H9 (cell line): ENCODE measurements around the gene CPNE7. TPM values are rescaled to one million over a fixed set of nuclear protein-coding genes. Genes with fewer than 3 reads are reported as not detected.

Source experiments
- DNase-seq: peaks from one replicate; pipeline ENCODE4 v3.0.0-alpha.2; 2017
- H2AFZ ChIP-seq: one replicate; pipeline ENCODE4 v1.6.1; 2013; ENCODE audit warnings: mild to moderate bottlenecking, low read length, control low read depth, moderate library complexity
- H2AK5ac ChIP-seq: 2 replicates; pipeline ENCODE4 v1.6.1; 2013; ENCODE audit warnings: low read length, control low read depth, mixed read lengths; ENCODE audit not compliant: insufficient read length
- H2BK120ac ChIP-seq: one replicate; pipeline ENCODE4 v1.6.1; 2013; ENCODE audit warnings: low read depth, mild to moderate bottlenecking, low read length, control low read depth, inconsistent platforms; ENCODE audit not compliant: poor library complexity, severe bottlenecking
- H2BK12ac ChIP-seq: 2 replicates; pipeline ENCODE4 v1.6.1; 2013; ENCODE audit warnings: low read length, control low read depth, mixed read lengths, low read depth; ENCODE audit not compliant: insufficient read length
- H2BK15ac ChIP-seq: 2 replicates; pipeline ENCODE4 v1.6.1; 2013; ENCODE audit warnings: low read depth, low read length, control low read depth
- H2BK20ac ChIP-seq: one replicate; pipeline ENCODE4 v1.6.1; 2013; ENCODE audit warnings: low read depth, mild to moderate bottlenecking, low read length, control low read depth, inconsistent platforms; ENCODE audit not compliant: poor library complexity, severe bottlenecking
- H2BK5ac ChIP-seq: 2 replicates; pipeline ENCODE4 v1.6.1; 2013; ENCODE audit warnings: low read length, control low read depth, mixed read lengths; ENCODE audit not compliant: insufficient read length
- H3K14ac ChIP-seq: 2 replicates; pipeline ENCODE4 v1.6.1; 2013; ENCODE audit warnings: low read length, control low read depth; ENCODE audit not compliant: insufficient read depth
- H3K18ac ChIP-seq: 2 replicates; pipeline ENCODE4 v1.6.1; 2013; ENCODE audit warnings: low read depth, mild to moderate bottlenecking, mixed read lengths, low read length, control low read depth; ENCODE audit not compliant: insufficient read length
- H3K23ac ChIP-seq: 2 replicates; pipeline ENCODE4 v1.6.1; 2013; ENCODE audit warnings: low read length, control low read depth, mixed read lengths, low read depth; ENCODE audit not compliant: insufficient read length
- H3K23me2 ChIP-seq: 2 replicates; pipeline ENCODE4 v1.6.1; 2013; ENCODE audit warnings: low read depth, mild to moderate bottlenecking, mixed read lengths, low read length, control low read depth; ENCODE audit not compliant: insufficient read length, poor library complexity, severe bottlenecking
- H3K27ac ChIP-seq: 2 replicates; pipeline ENCODE4 v1.5.1; 2013; ENCODE audit warnings: low read length, control low read depth, mixed read lengths, low read depth; ENCODE audit not compliant: insufficient read length
- H3K27me3 ChIP-seq: 2 replicates; pipeline ENCODE4 v1.6.1; 2013; ENCODE audit warnings: low read length, control low read depth, inconsistent platforms; ENCODE audit not compliant: insufficient read depth
- H3K4ac ChIP-seq: 2 replicates; pipeline ENCODE4 v1.6.1; 2013; ENCODE audit warnings: low read depth, mild to moderate bottlenecking, control low read depth, inconsistent platforms, low read length, moderate library complexity
- H3K4me1 ChIP-seq: 2 replicates; pipeline ENCODE4 v1.6.1; 2013; ENCODE audit warnings: low read length, control low read depth, inconsistent platforms; ENCODE audit not compliant: insufficient read depth
- H3K4me2 ChIP-seq: 2 replicates; pipeline ENCODE4 v1.6.1; 2013; ENCODE audit warnings: low read length, control low read depth, mixed read lengths; ENCODE audit not compliant: insufficient read length, insufficient read depth
- H3K56ac ChIP-seq: 2 replicates; pipeline ENCODE4 v1.6.1; 2013; ENCODE audit warnings: low read depth, mild to moderate bottlenecking, mixed read lengths, low read length, control low read depth; ENCODE audit not compliant: insufficient read length
- H3K79me1 ChIP-seq: 2 replicates; pipeline ENCODE4 v1.6.1; 2013; ENCODE audit warnings: low read depth, mild to moderate bottlenecking, moderate library complexity, low read length, control low read depth, inconsistent platforms; ENCODE audit not compliant: insufficient read depth, poor library complexity, severe bottlenecking
- H3K79me2 ChIP-seq: 2 replicates; pipeline ENCODE4 v1.6.1; 2013; ENCODE audit warnings: low read length, control low read depth, inconsistent platforms; ENCODE audit not compliant: insufficient read depth
- H3K9ac ChIP-seq: 2 replicates; pipeline ENCODE4 v1.6.1; 2013; ENCODE audit warnings: low read length, control low read depth, mixed read lengths; ENCODE audit not compliant: insufficient read length; ENCODE audit errors: extremely low read depth
- H3K9me3 ChIP-seq: one replicate; pipeline ENCODE4 v1.6.1; 2013; ENCODE audit warnings: low read depth, low read length, inconsistent platforms; ENCODE audit not compliant: control insufficient read depth
- H3T11ph ChIP-seq: one replicate; pipeline ENCODE4 v1.6.1; 2013; ENCODE audit warnings: mild to moderate bottlenecking, low read length, control low read depth, inconsistent platforms
- H4K20me1 ChIP-seq: one replicate; pipeline ENCODE4 v1.6.1; 2013; ENCODE audit not compliant: control insufficient read depth, insufficient read length, insufficient read depth
- H4K5ac ChIP-seq: 2 replicates; pipeline ENCODE4 v1.6.1; 2013; ENCODE audit warnings: low read depth, mild to moderate bottlenecking, mixed read lengths, low read length, control low read depth; ENCODE audit not compliant: insufficient read length
- H4K8ac ChIP-seq: replicated peaks from 2 replicates; pipeline ENCODE4 v1.6.1; 2013; ENCODE audit warnings: low read length, control low read depth, mixed read lengths, low read depth; ENCODE audit not compliant: insufficient read length
- H4K91ac ChIP-seq: 2 replicates; pipeline ENCODE4 v1.6.1; 2013; ENCODE audit warnings: low read depth, mild to moderate bottlenecking, moderate library complexity, mixed read lengths, low read length, control low read depth; ENCODE audit not compliant: insufficient read length
- H3K27ac Mint-ChIP-seq, 3 experiments: 2 replicates in 2 of 3; 3 replicates in 1 of 3; pipeline ENCODE4 v1.8.0; 2020 to 2021; ENCODE audit warnings: mixed read lengths in 3 of 3, mild to moderate bottlenecking in 1 of 3, moderate library complexity in 1 of 3
- H3K27me3 Mint-ChIP-seq: 2 replicates; pipeline ENCODE4 v1.8.0; 2021; ENCODE audit warnings: low read depth, mild to moderate bottlenecking, moderate library complexity, mixed read lengths
- H3K36me3 Mint-ChIP-seq, 3 experiments: 2 replicates in 2 of 3; 3 replicates in 1 of 3; pipeline ENCODE4 v1.8.0; 2020 to 2021; ENCODE audit warnings: low read depth in 3 of 3, mixed read lengths in 3 of 3; ENCODE audit not compliant: insufficient read depth in 1 of 3
- H3K4me1 Mint-ChIP-seq, 2 experiments: 2 replicates each; pipeline ENCODE4 v1.8.0; 2020; ENCODE audit warnings: mixed read lengths in 2 of 2
- H3K4me3 Mint-ChIP-seq, 2 experiments: 2 replicates in 1 of 2; 3 replicates in 1 of 2; pipeline ENCODE4 v1.8.0; 2020 to 2021; ENCODE audit warnings: mild to moderate bottlenecking in 2 of 2, mixed read lengths in 2 of 2, moderate library complexity in 1 of 2
- H3K9me3 Mint-ChIP-seq, 2 experiments: 2 replicates in 1 of 2; 3 replicates in 1 of 2; pipeline ENCODE4 v1.8.0; 2020; ENCODE audit warnings: mild to moderate bottlenecking in 2 of 2, mixed read lengths in 2 of 2, moderate library complexity in 1 of 2
- CTCF ChIP-seq: fragments of 200-600 bp; sonication (generic); conservative IDR thresholded peaks from 3 replicates; pipeline ENCODE4 v1.8.0; 2021; ENCODE audit warnings: antibody characterized with exemption, mild to moderate bottlenecking
- WGBS: extraction: QIAGEN DNeasy Blood & Tissue Kit; methylation state at CpG from one replicate; pipeline ENCODE4 v1.1.7; 2013; ENCODE audit warnings: missing lambda C conversion rate, low lambda C conversion rate, mixed read lengths; ENCODE audit not compliant: insufficient read length; ENCODE audit errors: extremely low coverage; 5-methylcytosine and 5-hydroxymethylcytosine counted together
- total RNA-seq: library from RNA; stranded (reverse); gene quantifications from 2 replicates; pipeline ENCODE4 v1.2.1, GENCODE V29; 2021

The CPNE7 gene
- total RNA-seq, 1 experiment from 2014 or later: 23.4 TPM

DNA sequence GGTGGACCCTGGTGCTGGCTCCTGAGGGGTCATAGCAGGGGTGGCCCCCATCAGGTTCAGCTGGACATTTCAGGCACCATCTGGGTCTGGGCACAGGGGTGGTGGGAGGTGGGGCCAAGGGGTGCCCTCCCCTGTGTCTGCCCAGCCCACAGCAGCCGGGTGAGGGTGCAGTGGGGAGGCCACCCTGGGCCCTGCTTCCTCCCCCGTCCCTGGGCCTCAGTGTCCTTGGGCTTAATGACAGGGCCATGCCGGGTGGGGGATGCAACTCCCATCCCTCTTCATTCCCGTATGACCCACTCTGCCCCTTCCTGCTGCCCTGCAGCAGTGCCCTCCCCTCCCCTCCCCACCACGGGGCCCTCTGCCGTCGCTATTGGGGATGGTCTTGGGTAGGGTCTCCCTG, 10.7 kb downstream of the CPNE7 start:
- no peak overlapping the region for H2BK5ac ChIP-seq
- Mint-ChIP-seq H3K4me1 (no peaks in the 10 kb centered on the region), H3K27ac (no peak overlapping the region), H3K9me3 (peaks cover 3 to 5% of the 10 kb centered on the region in 2 experiments; a peak in 4 of 5 replicates), H3K4me3 (no peak overlapping the region), H3K27me3 (peaks cover 2% of the 10 kb centered on the region), H3K36me3 (peaks cover 0 to 9% (median 6%) of the 10 kb centered on the region in 3 experiments; a peak in 5 of 7 replicates)
- TF ChIP-seq CTCF: no peak
- H3K14ac ChIP-seq: no peak overlapping the region
- no peak overlapping the region for H2BK12ac ChIP-seq
- no peak overlapping the region for H4K5ac ChIP-seq
- H3K56ac ChIP-seq: no peak overlapping the region
- no peaks in the 10 kb centered on the region for H3K27me3 ChIP-seq
- H3K79me2 ChIP-seq: no peaks in the 10 kb centered on the region
- no peak overlapping the region for H3K4ac ChIP-seq
- H3K4me2 ChIP-seq: no peak overlapping the region
- H2BK15ac ChIP-seq: no peak overlapping the region
- H3K4me1 ChIP-seq: no peaks in the 10 kb centered on the region
- no peak overlapping the region for H2AK5ac ChIP-seq
- no peak overlapping the region for H3T11ph ChIP-seq
- no peak overlapping the region for H4K91ac ChIP-seq
- no peaks in the 10 kb centered on the region for H3K79me1 ChIP-seq
- no peak overlapping the region for H2BK120ac ChIP-seq
- H3K18ac ChIP-seq: no peak overlapping the region
- no peaks in the 10 kb centered on the region for H4K20me1 ChIP-seq
- H2AFZ ChIP-seq: no peak overlapping the region
- no peak overlapping the region for H2BK20ac ChIP-seq
- H3K27ac ChIP-seq: no peak overlapping the region
- H3K9ac ChIP-seq: no peak overlapping the region
- no peak for DNase-seq
- H4K8ac ChIP-seq: no peak overlapping the region
- H3K9me3 ChIP-seq: no peaks in the 10 kb centered on the region
- no peaks in the 10 kb centered on the region for H3K23me2 ChIP-seq
- no peak overlapping the region for H3K23ac ChIP-seq
- WGBS: no CpG with 5 or more reads among the region's 7 CpGs
